SU-DHL-6 (cell line): ENCODE results near the gene GABRD.

Experiments used
- H2AFZ ChIP-seq: fragments of 200-600 bp; sonication (generic); 2 replicates; pipeline ENCODE4 v1.6.1; 2014; ENCODE audit warnings: low read depth, mild to moderate bottlenecking, moderate library complexity, mixed read lengths, antibody characterized with exemption, low read length; ENCODE audit not compliant: severe bottlenecking
- H3F3A ChIP-seq: fragments of 200-600 bp; shearing (Covaris generic); 2 replicates; pipeline ENCODE4 v1.6.0; 2016; ENCODE audit warnings: antibody characterized with exemption, mild to moderate bottlenecking; ENCODE audit not compliant: insufficient read depth
- H3K27ac ChIP-seq: fragments of 200-600 bp; sonication (generic); 2 replicates; pipeline ENCODE4 v1.5.1; 2016; ENCODE audit warnings: low read depth, mild to moderate bottlenecking, low read length, moderate library complexity, mixed read lengths
- H3K27me3 ChIP-seq: fragments of 200-600 bp; sonication (generic), shearing (Covaris generic); 2 replicates; pipeline ENCODE4 v1.6.0; 2014; ENCODE audit warnings: mild to moderate bottlenecking, low read length
- H3K36me3 ChIP-seq: fragments of 200-600 bp; sonication (generic); 2 replicates; pipeline ENCODE4 v1.6.1; 2014; ENCODE audit warnings: mild to moderate bottlenecking, low read length, mixed read lengths
- H3K4me2 ChIP-seq: fragments of 300-600, 200-600 bp; shearing (Covaris generic), sonication (generic); 2 replicates; pipeline ENCODE4 v1.6.0; 2014; ENCODE audit warnings: low read length, low read depth, mild to moderate bottlenecking; ENCODE audit not compliant: poor library complexity, severe bottlenecking
- H3K4me3 ChIP-seq: fragments of 200-600 bp; sonication (generic); 2 replicates; pipeline ENCODE4 v1.5.1; 2014; ENCODE audit warnings: antibody characterized with exemption, low read length, mild to moderate bottlenecking, mixed read lengths; ENCODE audit not compliant: insufficient read depth, poor library complexity, severe bottlenecking
- H3K79me2 ChIP-seq: fragments of 200-600 bp; sonication (generic); 2 replicates; pipeline ENCODE4 v1.6.1; 2014; ENCODE audit warnings: mild to moderate bottlenecking, low read length, moderate library complexity; ENCODE audit not compliant: insufficient read depth
- H3K9ac ChIP-seq: fragments of 200-600 bp; sonication (generic); 2 replicates; pipeline ENCODE4 v1.7.0; 2014; ENCODE audit warnings: mild to moderate bottlenecking, low read length
- H3K9me2 ChIP-seq: fragments of 200-600 bp; sonication (generic); replicated peaks from 2 replicates; pipeline ENCODE4 v1.6.1; 2014; ENCODE audit warnings: low read length; ENCODE audit not compliant: insufficient read depth
- H3K9me3 ChIP-seq: fragments of 200-600 bp; sonication (generic); 2 replicates; pipeline ENCODE4 v1.6.1; 2014; ENCODE audit warnings: low read length, mixed read lengths; ENCODE audit not compliant: insufficient read depth
- H4K20me1 ChIP-seq: fragments of 200-600 bp; sonication (generic); 2 replicates; pipeline ENCODE4 v1.6.1; 2014; ENCODE audit warnings: low read depth, mild to moderate bottlenecking, antibody characterized with exemption, low read length, moderate library complexity, mixed read lengths
- EZH2phosphoT487 ChIP-seq: fragments of 200-600 bp; sonication (generic), shearing (Covaris generic); conservative IDR thresholded peaks from 2 replicates; pipeline ENCODE4 v1.6.1; 2018; ENCODE audit warnings: mild to moderate bottlenecking, antibody characterized with exemption, low read length, moderate library complexity, mixed read lengths
- TF ChIP-seq, protein P1 (sequence below): fragments of 200-600 bp; sonication (generic); IDR thresholded peaks from one replicate; pipeline ENCODE4 v1.5.1; 2017; ENCODE audit warnings: antibody characterized with exemption, mild to moderate bottlenecking, low read length, moderate library complexity; ENCODE audit not compliant: insufficient read depth, poor library complexity, severe bottlenecking

Gene GABRD

DNA sequence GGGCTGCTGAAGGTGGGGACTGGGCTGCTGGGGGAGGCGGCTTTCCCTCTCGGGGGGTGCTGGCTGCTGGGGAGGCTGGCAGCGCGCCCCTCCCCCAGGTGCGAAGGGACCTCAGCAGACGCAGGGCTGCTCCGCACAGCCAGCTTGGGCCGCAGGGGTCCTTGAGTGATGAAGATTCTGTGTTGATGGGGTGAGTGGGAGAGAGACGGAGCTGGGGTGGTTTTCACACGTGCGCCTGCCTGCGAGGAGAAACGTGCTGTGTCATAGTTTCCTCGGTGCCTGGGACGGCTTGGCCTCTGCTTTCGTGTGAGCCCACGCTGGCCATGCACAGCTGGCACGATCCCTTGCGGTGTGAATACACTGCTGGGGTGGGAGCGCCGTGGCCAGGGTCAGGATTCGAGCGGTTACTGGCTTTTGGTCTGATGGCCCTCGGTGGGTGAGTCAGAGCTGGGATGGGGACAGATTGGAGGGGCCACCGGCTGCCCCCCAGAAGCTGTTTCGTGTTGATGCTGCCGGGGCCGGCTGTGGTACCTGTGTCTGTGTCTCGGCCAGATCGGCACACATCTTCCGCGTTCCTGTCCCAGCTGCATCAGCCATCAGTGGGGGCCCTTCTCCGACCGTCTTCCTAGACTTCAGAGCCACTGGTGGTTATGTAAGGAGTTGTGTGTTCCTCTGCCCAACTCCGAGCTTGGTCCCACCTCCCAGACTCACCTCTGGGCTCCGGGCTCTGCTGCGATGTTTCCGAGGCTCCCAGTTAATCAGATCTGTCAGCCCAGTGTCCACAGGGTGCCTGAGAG is 56.0 kb downstream of the GABRD start:
- TF ChIP-seq, protein P1, sequence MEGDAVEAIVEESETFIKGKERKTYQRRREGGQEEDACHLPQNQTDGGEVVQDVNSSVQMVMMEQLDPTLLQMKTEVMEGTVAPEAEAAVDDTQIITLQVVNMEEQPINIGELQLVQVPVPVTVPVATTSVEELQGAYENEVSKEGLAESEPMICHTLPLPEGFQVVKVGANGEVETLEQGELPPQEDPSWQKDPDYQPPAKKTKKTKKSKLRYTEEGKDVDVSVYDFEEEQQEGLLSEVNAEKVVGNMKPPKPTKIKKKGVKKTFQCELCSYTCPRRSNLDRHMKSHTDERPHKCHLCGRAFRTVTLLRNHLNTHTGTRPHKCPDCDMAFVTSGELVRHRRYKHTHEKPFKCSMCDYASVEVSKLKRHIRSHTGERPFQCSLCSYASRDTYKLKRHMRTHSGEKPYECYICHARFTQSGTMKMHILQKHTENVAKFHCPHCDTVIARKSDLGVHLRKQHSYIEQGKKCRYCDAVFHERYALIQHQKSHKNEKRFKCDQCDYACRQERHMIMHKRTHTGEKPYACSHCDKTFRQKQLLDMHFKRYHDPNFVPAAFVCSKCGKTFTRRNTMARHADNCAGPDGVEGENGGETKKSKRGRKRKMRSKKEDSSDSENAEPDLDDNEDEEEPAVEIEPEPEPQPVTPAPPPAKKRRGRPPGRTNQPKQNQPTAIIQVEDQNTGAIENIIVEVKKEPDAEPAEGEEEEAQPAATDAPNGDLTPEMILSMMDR, result no peak
- no peak for TF ChIP-seq EZH2phosphoT487
- no peaks in the 10 kb centered on the region for H3K9me2 ChIP-seq
- H3K36me3 ChIP-seq, result no peaks in the 10 kb centered on the region
- no peak overlapping the region for H2AFZ ChIP-seq
- H3K27me3 ChIP-seq, result no peaks in the 10 kb centered on the region
- H4K20me1 ChIP-seq, result no peaks in the 10 kb centered on the region
- H3K9ac ChIP-seq, result no peak overlapping the region
- H3K9me3 ChIP-seq, result peaks cover 18% of the 10 kb centered on the region; the same call in 1 of the 2 replicates
- no peak overlapping the region for H3K4me3 ChIP-seq
- no peaks in the 10 kb centered on the region for H3K79me2 ChIP-seq
- H3F3A ChIP-seq, result no peaks in the 10 kb centered on the region
- no peak overlapping the region for H3K27ac ChIP-seq
- no peak overlapping the region for H3K4me2 ChIP-seq

DNA sequence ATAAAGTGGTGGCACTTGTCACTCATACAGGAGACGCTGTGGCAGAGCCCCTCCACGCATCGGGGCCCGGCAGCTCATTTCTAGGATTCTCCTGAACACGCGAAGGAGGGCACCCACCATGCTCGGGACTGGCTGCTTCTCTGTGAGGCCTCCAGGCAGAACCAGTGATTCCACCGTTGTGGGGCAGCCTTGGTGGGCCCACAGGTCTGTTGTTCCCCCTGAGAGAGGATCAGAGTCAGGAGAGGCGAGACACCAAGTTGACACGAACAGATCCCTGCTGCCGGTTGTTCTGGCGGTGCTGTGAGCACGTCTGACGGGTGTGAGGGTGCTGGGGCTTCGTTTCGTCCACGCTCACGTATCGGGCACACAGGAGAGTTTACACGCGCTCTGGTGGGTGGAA is 57.7 kb downstream of the GABRD start:
- H3K27ac ChIP-seq, result no peak overlapping the region
- no peak overlapping the region for H3K4me2 ChIP-seq
- no peak overlapping the region for H2AFZ ChIP-seq
- no peak overlapping the region for H3K4me3 ChIP-seq
- H3K79me2 ChIP-seq, result no peaks in the 10 kb centered on the region
- no peaks in the 10 kb centered on the region for H3K27me3 ChIP-seq
- TF ChIP-seq, protein P1, result no peak
- TF ChIP-seq EZH2phosphoT487, result no peak
- H3K36me3 ChIP-seq, result no peaks in the 10 kb centered on the region
- H3K9ac ChIP-seq, result no peak overlapping the region
- no peaks in the 10 kb centered on the region for H3K9me2 ChIP-seq
- peaks cover 18% of the 10 kb centered on the region; the same call in 1 of the 2 replicates for H3K9me3 ChIP-seq
- H3F3A ChIP-seq, result no peaks in the 10 kb centered on the region
- H4K20me1 ChIP-seq, result no peaks in the 10 kb centered on the region

GRCh38 chr1:2078170-2078569 is 59.0 kb downstream of the GABRD start:
- H3K9me3 ChIP-seq, result peaks cover 18% of the 10 kb centered on the region; the same call in 1 of the 2 replicates
- H3K9ac ChIP-seq, result no peak overlapping the region
- no peak overlapping the region for H3K4me3 ChIP-seq
- TF ChIP-seq EZH2phosphoT487, result no peak
- no peak overlapping the region for H3K27ac ChIP-seq
- H3K27me3 ChIP-seq, result no peaks in the 10 kb centered on the region
- no peaks in the 10 kb centered on the region for H3K36me3 ChIP-seq
- H2AFZ ChIP-seq, result no peak overlapping the region
- no peaks in the 10 kb centered on the region for H4K20me1 ChIP-seq
- H3K79me2 ChIP-seq, result no peaks in the 10 kb centered on the region
- H3F3A ChIP-seq, result no peaks in the 10 kb centered on the region
- H3K9me2 ChIP-seq, result no peaks in the 10 kb centered on the region
- no peak overlapping the region for H3K4me2 ChIP-seq

DNA sequence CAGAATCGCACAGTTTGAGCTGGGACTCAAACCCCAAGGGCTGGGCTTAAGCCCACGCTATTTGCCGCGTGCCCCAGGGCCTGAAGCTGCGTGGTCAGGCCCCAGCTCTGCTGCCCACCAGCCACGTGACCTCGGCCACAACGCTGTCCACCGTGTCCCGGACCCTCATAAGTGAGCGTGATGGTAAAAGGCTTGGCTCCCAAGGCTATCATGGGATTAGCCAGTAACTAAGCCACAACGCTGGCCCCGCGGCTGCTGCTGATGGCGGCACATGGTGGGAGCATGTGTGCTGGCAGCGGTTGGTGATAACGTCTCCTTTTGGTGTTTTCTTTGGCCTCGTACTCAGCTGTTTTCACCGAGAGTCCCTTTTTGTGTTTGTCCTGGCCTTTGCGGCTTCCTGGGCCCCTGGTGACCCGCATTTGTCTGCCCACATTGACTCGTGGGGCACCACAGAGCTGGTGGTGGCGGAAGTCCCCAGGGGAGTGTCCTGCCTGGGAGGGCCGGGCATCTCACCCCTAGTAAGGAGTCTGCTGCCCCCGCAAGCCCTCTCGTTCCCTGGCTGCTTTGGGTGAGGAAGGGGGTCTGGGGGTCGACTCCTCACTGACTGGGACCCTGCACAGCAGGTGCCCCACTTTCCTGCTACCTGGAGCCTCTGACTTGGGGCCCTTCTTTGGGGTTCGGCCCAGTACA is 60.4 kb downstream of the GABRD start:
- no peaks in the 10 kb centered on the region for H3K27me3 ChIP-seq
- no peak for TF ChIP-seq EZH2phosphoT487
- TF ChIP-seq, protein P1, result no peak
- no peak overlapping the region for H2AFZ ChIP-seq
- H3K4me3 ChIP-seq, result no peak overlapping the region
- H3K36me3 ChIP-seq, result no peaks in the 10 kb centered on the region
- no peaks in the 10 kb centered on the region for H4K20me1 ChIP-seq
- no peak overlapping the region for H3K27ac ChIP-seq
- no peak overlapping the region for H3K4me2 ChIP-seq
- H3K9ac ChIP-seq, result no peak overlapping the region
- H3K9me3 ChIP-seq, result peaks cover 18% of the 10 kb centered on the region; the same call in 1 of the 2 replicates
- no peaks in the 10 kb centered on the region for H3K79me2 ChIP-seq
- no peaks in the 10 kb centered on the region for H3K9me2 ChIP-seq
- H3F3A ChIP-seq, result no peaks in the 10 kb centered on the region
